Skeletal muscle satellite cell (primary cell): ENCODE measurements around the gene ANKRD55.
"Not testable (repeated sequence)": the region's sequence is repeated elsewhere in the genome, so short reads cannot be mapped to it uniquely, and the experiment has no call there.

ENCODE experiments used
- H3K27me3 ChIP-seq: 2 replicates; pipeline ENCODE4 v1.7.0; 2013; ENCODE audit warnings: low read length; ENCODE audit not compliant: control insufficient read depth, insufficient read depth
- H3K36me3 ChIP-seq: 2 replicates; pipeline ENCODE4 v1.7.0; 2013; ENCODE audit warnings: mild to moderate bottlenecking, control low read depth, low read length; ENCODE audit not compliant: insufficient read depth
- H3K4me1 ChIP-seq: 2 replicates; pipeline ENCODE4 v1.7.0; 2013; ENCODE audit warnings: low read length; ENCODE audit not compliant: control insufficient read depth, insufficient read depth
- H3K4me2 ChIP-seq: 2 replicates; pipeline ENCODE4 v1.7.0; 2013; ENCODE audit warnings: mild to moderate bottlenecking, low read length
- H3K4me3 ChIP-seq: 2 replicates; pipeline ENCODE4 v1.7.0; 2013; ENCODE audit warnings: low read length
- H3K9ac ChIP-seq: 2 replicates; pipeline ENCODE4 v1.7.0; 2013; ENCODE audit warnings: mild to moderate bottlenecking, low read depth, low read length, moderate library complexity
- H3K9me3 ChIP-seq: replicated peaks from 2 replicates; pipeline ENCODE4 v1.7.0; 2013; ENCODE audit warnings: mild to moderate bottlenecking, control low read depth, low read length

Gene ANKRD55

DNA sequence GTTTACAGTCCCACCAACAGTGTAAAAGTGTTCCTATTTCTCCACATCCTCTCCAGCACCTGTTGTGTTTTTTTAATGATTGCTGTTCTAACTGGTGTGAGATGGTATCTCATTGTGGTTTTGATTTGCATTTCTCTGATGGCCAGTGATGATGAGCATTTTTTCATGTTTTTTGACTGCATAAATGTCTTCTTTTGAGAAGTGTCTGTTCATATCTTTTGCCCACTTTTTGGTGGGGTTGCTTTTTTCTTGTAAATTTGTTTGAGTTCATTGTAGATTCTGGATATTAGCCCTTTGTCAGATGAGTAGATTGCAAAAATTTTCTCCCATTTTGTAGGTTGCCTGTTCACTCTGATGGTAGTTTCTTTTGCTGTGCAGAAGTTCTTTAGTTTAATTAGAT, 29.2 kb downstream of the ANKRD55 start:
- H3K36me3 ChIP-seq, H3K27me3 ChIP-seq, H3K9me3 ChIP-seq, H3K9ac ChIP-seq, H3K4me3 ChIP-seq, H3K4me2 ChIP-seq: not testable (repeated sequence)
- H3K4me1 ChIP-seq: peaks cover 15% of the 10 kb centered on the region

GRCh38 chr5:56202483-56202882, 30.6 kb downstream of the ANKRD55 start:
- Histone ChIP-seq H3K4me3 (no peak overlapping the region), H3K27me3 (no peaks in the 10 kb centered on the region), H3K36me3 (no peaks in the 10 kb centered on the region), H3K9me3 (no peaks in the 10 kb centered on the region), H3K9ac (no peak overlapping the region), H3K4me2 (no peak overlapping the region), H3K4me1 (peaks cover 10% of the 10 kb centered on the region)

GRCh38 chr5:56201762-56202261, 31.3 kb downstream of the ANKRD55 start:
- H3K36me3 ChIP-seq, H3K27me3 ChIP-seq, H3K9ac ChIP-seq, H3K4me2 ChIP-seq, H3K4me1 ChIP-seq, H3K4me3 ChIP-seq, H3K9me3 ChIP-seq: not testable (repeated sequence)

DNA sequence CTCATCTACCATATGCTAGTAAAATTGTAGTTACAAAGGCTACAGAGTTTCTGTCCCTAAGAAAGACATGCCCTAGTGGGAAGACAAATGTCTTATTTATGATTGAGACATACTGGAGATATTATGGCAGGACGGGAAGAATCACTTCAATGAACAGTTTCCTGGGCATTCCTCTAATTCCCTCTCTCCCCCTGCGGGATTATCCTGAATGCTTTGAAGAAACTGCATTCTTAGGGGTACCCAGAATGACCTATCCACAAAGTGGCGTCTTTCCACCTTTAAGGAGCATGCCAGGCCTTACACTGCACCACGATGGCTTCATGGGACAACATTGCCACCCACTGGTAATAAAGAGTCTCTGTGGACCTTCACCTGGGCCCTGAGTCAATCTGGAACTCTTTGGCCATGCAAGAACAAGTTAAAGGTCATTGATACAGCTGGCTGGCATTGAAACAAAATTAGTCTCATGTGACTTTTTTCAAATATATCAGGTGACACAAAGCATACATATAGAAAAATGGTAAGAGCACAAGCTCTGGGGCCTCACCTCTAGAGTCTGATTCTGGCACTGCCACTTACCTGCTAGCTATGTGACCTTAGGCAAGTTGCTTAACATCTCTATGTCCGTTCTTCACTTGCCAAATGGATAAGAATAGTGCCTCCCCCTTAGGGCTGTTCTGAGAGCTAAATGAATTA, 32.0 kb downstream of the ANKRD55 start:
- no peak overlapping the region for H3K9ac ChIP-seq
- H3K4me3 ChIP-seq: no peak overlapping the region
- H3K4me1 ChIP-seq: no peaks in the 10 kb centered on the region
- no peak overlapping the region for H3K4me2 ChIP-seq
- H3K27me3 ChIP-seq: no peaks in the 10 kb centered on the region
- no peaks in the 10 kb centered on the region for H3K9me3 ChIP-seq
- no peaks in the 10 kb centered on the region for H3K36me3 ChIP-seq

DNA sequence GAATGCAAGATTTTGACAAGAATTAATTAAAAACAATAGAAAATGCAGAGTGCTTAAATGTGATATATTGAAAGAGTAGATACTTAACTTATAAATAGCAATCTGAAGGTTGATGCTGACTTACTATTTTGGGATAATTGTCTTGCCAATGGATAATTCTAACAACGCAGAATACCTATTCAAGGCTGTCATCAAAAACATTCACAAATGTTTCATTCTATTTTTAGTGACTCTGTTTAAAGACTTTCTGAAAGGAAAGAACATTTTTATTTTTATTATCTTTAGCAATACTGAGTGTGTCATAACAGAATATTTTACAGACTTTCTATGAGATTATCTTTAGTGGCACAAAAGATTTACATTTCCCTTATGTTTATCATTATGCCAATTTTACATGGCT, 38.1 kb downstream of the ANKRD55 start:
- H3K4me2 ChIP-seq: no peak overlapping the region
- no peaks in the 10 kb centered on the region for H3K36me3 ChIP-seq
- H3K9ac ChIP-seq: no peak overlapping the region
- H3K4me1 ChIP-seq: peaks cover 16% of the 10 kb centered on the region
- H3K4me3 ChIP-seq: no peak overlapping the region
- no peaks in the 10 kb centered on the region for H3K27me3 ChIP-seq
- no peaks in the 10 kb centered on the region for H3K9me3 ChIP-seq

DNA sequence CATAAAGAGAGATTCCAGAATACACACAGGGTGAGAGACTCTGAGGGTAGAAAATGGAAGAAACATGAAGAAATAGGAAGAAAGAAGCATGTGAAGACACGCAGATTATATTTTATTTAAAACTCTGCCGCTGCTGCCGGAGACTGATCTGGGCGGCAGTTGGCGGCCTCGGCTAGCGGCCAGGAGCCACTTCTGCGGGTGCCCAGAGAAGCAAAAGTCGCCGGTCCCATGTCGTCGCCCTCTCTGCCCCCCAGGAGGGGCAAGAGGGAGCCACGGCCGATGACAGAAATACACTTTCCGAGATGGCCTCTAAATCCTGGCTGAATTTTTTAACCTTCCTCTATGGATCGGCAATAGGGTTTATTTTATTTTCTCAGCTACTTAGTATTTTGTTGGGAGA, 40.9 kb downstream of the ANKRD55 start:
- Histone ChIP-seq H3K4me3 (no peak overlapping the region), H3K4me1 (peaks cover 16% of the 10 kb centered on the region), H3K27me3 (no peaks in the 10 kb centered on the region), H3K4me2 (no peak overlapping the region), H3K9ac (no peak overlapping the region), H3K9me3 (no peaks in the 10 kb centered on the region), H3K36me3 (no peaks in the 10 kb centered on the region)

- peaks cover 16% of the 10 kb centered on the region for H3K4me1 ChIP-seq
- no peak overlapping the region for H3K9ac ChIP-seq
- no peak overlapping the region for H3K4me3 ChIP-seq
- H3K9me3 ChIP-seq: no peaks in the 10 kb centered on the region
- no peaks in the 10 kb centered on the region for H3K36me3 ChIP-seq
- H3K4me2 ChIP-seq: no peak overlapping the region
- no peaks in the 10 kb centered on the region for H3K27me3 ChIP-seq
Measured at GRCh38 chr5:56191656-56192055, 41.5 kb downstream of the ANKRD55 start.

DNA sequence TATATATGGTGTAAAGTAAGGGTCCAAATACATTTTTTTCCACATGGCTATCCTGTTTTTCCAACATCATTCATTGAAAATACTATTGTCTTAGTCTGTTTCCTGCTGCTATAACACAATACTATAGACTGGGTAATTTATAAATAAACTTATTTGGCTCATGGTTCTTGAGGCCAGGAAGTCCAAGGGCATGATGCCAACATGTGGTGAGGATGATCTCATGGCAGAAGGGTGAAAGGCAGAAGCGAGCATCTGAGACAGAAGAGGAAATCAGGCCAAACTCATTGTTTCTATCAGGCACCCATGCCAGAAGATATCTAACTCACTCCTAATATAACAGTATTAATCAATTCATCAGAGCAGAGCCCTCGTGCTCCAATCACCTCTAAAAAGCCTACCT, 42.6 kb downstream of the ANKRD55 start:
- Histone ChIP-seq H3K36me3 (no peaks in the 10 kb centered on the region), H3K4me1 (peaks cover 13% of the 10 kb centered on the region), H3K4me2 (no peak overlapping the region), H3K4me3 (no peak overlapping the region), H3K9ac (no peak overlapping the region), H3K27me3 (no peaks in the 10 kb centered on the region), H3K9me3 (no peaks in the 10 kb centered on the region)

- H3K36me3 ChIP-seq: no peaks in the 10 kb centered on the region
- no peaks in the 10 kb centered on the region for H3K9me3 ChIP-seq
- peaks cover 23% of the 10 kb centered on the region for H3K4me1 ChIP-seq
- H3K9ac ChIP-seq: no peak overlapping the region
- H3K4me3 ChIP-seq: no peak overlapping the region
- no peak overlapping the region for H3K4me2 ChIP-seq
- no peaks in the 10 kb centered on the region for H3K27me3 ChIP-seq
Measured at GRCh38 chr5:56185768-56186311, 47.3 kb downstream of the ANKRD55 start.

DNA sequence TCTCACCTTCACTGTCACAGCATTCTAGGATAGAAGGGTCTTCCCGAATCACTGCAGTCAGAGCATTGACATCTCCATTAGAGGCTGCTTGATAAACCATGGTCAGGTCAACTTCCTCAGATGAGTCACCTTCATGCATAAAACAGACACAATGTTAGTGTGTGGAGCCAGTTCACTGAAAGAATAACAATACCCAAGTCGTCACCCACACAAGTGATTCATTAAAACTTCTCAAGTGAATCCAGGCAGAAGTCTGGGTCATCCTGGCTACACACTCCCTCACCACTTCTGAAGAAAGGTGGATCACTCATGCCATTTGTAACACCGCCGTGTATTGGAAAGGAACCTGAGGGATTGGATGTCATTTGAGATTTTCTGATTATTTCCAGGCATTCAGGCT, 49.6 kb downstream of the ANKRD55 start:
- Histone ChIP-seq H3K27me3 (no peaks in the 10 kb centered on the region), H3K9me3 (no peaks in the 10 kb centered on the region), H3K36me3 (no peaks in the 10 kb centered on the region), H3K4me1 (peaks cover 16% of the 10 kb centered on the region), H3K4me3 (no peak overlapping the region), H3K9ac (no peak overlapping the region), H3K4me2 (peak overlapping the region; percentile 31)

GRCh38 chr5:56179442-56179841, 53.7 kb downstream of the ANKRD55 start:
- Histone ChIP-seq H3K27me3 (no peaks in the 10 kb centered on the region), H3K4me3 (no peak overlapping the region)

GRCh38 chr5:56178823-56179222, 54.3 kb downstream of the ANKRD55 start:
- H3K27me3 ChIP-seq: no peaks in the 10 kb centered on the region
- no peaks in the 10 kb centered on the region for H3K36me3 ChIP-seq
- no peak overlapping the region for H3K4me2 ChIP-seq
- H3K9ac ChIP-seq: no peak overlapping the region
- H3K4me1 ChIP-seq: peaks cover 33% of the 10 kb centered on the region
- no peak overlapping the region for H3K4me3 ChIP-seq
- H3K9me3 ChIP-seq: no peaks in the 10 kb centered on the region

More at GRCh38 chr5:56179442-56179841, 53.7 kb downstream of the ANKRD55 start:
- Histone ChIP-seq H3K4me2 (no peak overlapping the region), H3K9me3 (no peaks in the 10 kb centered on the region), H3K36me3 (no peaks in the 10 kb centered on the region), H3K4me1 (peaks cover 37% of the 10 kb centered on the region), H3K9ac (no peak overlapping the region)
